Activated naive CD4-positive, alpha-beta T cell treated with anti-CD3 and anti-CD28 coated beads for 36 hours (primary cell): ENCODE data around the gene TMED5. TPM values are rescaled to one million over a fixed set of nuclear protein-coding genes. Genes with fewer than 3 reads are reported as not detected.
"Not testable (repeated sequence)": the region's sequence is repeated elsewhere in the genome, so short reads cannot be mapped to it uniquely, and the experiment has no call there.

Experiments
- CTCF ChIA-PET: fragments of 350-600 bp; sonication (Branson Sonifier 250); formaldehyde crosslinking; loops from one replicate; lab custom pipeline; 2021; ENCODE audit warnings: antibody characterized with exemption; lab: Charles Lee
- DNase-seq: peaks from one replicate; pipeline ENCODE4 v3.0.0-alpha.2; 2020
- H3K27ac Mint-ChIP-seq: one replicate; pipeline ENCODE4 v1.8.0; 2021; ENCODE audit warnings: mild to moderate bottlenecking, mixed read lengths
- H3K27me3 Mint-ChIP-seq: one replicate; pipeline ENCODE4 v1.8.0; 2021; ENCODE audit warnings: low read depth, mixed read lengths
- H3K36me3 Mint-ChIP-seq: one replicate; pipeline ENCODE4 v1.8.0; 2021; ENCODE audit warnings: low read depth, mixed read lengths
- H3K4me1 Mint-ChIP-seq: one replicate; pipeline ENCODE4 v1.8.0; 2021; ENCODE audit warnings: low read depth, mixed read lengths
- H3K4me3 Mint-ChIP-seq: one replicate; pipeline ENCODE4 v1.8.0; 2021; ENCODE audit warnings: mild to moderate bottlenecking, moderate library complexity, mixed read lengths
- H3K9me3 Mint-ChIP-seq: one replicate; pipeline ENCODE4 v1.8.0; 2021; ENCODE audit warnings: mixed read lengths
- intact Hi-C: fragments of 100-400 bp; cut with micrococcal nuclease; formaldehyde crosslinking; loops from one replicate; pipeline ENCODE4 v1.15.1; 2023
- total RNA-seq, 2 experiments: library from RNA; stranded (reverse); gene quantifications; one replicate each; pipeline ENCODE4 v1.2.3, GENCODE V29; 2021

The TMED5 gene
- total RNA-seq: 10 to 100 TPM; 27.8 to 28.2 TPM

DNA sequence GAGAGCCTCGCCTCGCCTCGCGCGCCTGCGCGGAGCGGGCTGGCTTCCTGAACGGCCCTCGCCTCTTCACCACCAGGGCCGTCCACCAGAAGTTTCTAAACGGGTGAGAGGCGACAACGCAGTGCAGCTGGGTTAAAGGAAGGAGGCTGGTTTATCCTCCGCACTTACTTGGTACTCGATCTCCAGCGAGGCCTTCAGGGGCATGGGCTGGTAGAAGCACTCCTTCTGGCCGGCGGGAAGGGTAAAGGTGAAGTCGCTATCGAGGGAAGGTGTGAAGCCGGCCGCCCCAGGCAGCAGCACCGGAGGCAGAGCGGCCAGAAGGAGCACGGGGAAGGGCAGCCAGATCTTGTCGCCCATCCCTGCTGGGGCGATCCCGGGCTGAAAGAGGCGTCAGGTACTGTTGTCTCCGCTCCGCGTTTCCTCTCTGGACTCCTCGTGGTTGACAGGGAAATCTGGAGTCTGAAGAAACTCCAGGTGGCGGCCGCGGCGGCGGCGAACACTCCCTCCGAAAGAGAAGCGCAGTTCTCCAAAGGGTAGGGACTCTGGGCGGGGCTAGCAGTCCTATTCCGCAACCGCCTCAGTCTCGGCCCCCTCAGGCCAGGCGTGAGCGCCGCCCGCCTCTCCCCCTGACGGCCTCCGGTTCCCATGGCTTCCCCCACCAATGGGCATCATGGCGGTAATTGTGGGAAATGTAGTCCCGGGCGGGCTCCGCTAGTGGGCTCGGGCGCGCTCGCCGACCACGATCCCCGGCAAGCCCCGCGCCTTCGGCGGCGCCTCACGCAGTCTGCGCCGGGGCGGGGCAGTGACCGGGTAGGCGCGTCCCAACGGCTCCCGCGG, at the start of gene TMED5:
Gene TMED5 (minus strand): TSS at position 528 of the 837 bp plus-strand sequence. CDS start 171 bp downstream, at position 357.
- CTCF ChIA-PET: no interaction called here
- Mint-ChIP-seq H3K9me3 (no peaks in the 10 kb centered on the region), H3K4me1 (peaks cover 49% of the 10 kb centered on the region), H3K27ac (peak within 1 kb of the TSS; percentile 99), H3K27me3 (no peaks in the 10 kb centered on the region), H3K36me3 (peaks cover 19% of the 10 kb centered on the region), H3K4me3 (peak within 1 kb of the TSS; percentile 88)
- intact Hi-C loops: loop anchor here (1.0 to 5.0 kb wide), 14 partner anchors 9 to 729 kb away; partner anchors contain the start of genes DNTTIP2 and GCLM
- peak; percentile 98 for DNase-seq

DNA sequence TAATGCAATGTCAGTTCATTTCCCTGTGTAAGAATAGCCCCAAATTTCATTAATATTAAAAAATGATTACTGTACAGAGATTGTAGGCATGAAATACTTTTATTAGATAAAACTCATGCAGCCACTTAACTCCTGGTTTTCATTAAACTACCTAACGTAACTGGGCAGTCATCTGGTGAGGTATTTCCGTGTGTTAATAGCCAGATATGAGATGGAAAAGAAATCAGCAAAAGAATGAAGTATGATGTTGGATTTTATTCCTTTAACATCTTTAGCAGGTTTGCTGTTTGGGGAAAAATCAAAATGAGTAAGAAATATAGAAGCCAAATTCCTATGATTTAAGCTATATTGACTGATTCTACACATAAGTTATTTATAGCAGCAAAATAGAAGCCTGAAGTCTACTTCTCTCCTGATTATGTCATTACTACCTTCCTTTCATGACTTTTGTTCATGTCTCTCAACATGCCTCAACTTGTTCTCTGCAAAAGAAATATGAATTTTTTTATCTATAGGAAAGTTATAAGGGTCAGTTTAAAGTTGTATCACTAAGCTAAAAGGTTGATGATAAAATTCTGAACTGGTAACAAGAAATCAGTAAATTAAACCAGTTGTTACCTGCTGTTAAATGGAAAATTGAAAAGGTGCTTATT, 42.9 kb upstream of the TMED5 start:
- intact Hi-C loops: no loop called here
- Mint-ChIP-seq H3K9me3 (peaks cover 6% of the 10 kb centered on the region), H3K4me3 (no peak overlapping the region), H3K4me1 (peaks cover 18% of the 10 kb centered on the region), H3K27me3 (no peaks in the 10 kb centered on the region), H3K27ac (peak overlapping the region; percentile 46), H3K36me3 (peaks cover 42% of the 10 kb centered on the region)
- DNase-seq: no peak
- CTCF ChIA-PET: no interaction called here

DNA sequence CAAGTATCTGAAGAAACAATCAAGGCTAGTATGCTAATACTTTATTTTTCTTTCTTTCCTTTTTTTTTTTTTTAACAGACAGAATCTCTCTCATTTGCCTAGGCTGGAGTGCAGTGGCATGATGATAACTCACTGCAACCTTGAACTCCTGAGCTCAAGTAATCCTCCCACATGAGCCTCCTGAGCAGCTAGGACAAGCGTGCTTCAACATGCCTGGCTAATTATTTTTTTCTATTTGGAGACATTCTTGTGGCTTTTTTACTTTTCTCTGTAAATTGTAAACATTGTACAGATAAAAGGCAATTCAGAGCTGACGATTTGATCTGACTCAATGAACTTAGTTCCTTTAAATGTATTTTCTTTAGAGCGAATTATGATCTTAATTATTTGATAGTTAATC, 41.7 kb upstream of the TMED5 start:
- no peaks in the 10 kb centered on the region for H3K27me3 Mint-ChIP-seq
- H3K4me1 Mint-ChIP-seq: peaks cover 21% of the 10 kb centered on the region
- H3K4me3 Mint-ChIP-seq: no peak overlapping the region
- H3K27ac Mint-ChIP-seq: no peak overlapping the region
- intact Hi-C loops: no loop called here
- H3K9me3 Mint-ChIP-seq: peaks cover 6% of the 10 kb centered on the region
- CTCF ChIA-PET: interaction anchor here (0.6 to 0.7 kb wide), 2 partner anchors 12 to 13 kb away, joined by 3 to 4 read pairs; no protein-coding TSS in a partner anchor
- H3K36me3 Mint-ChIP-seq: peaks cover 50% of the 10 kb centered on the region
- DNase-seq: no peak

DNA sequence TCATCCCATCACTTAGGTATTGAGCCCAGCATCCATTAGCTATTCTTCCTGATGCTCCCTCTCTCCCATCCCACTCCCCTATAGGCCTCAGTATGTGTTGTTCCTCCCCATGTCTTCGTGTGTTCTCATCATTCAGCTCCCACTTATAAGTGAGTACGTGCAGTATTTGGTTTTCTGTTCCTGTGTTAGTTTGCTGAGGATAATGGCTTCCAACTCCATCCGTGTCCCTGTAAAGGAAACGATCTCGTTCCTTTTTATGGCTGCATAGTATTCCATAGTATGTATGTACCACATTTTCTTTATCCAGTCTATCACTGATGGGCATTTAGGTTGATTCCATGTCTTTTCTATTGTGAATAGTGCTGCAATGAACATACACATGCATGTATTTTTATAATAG, 40.5 kb upstream of the TMED5 start:
- H3K4me1 Mint-ChIP-seq: peaks cover 21% of the 10 kb centered on the region
- intact Hi-C loops, H3K27ac Mint-ChIP-seq, H3K27me3 Mint-ChIP-seq, CTCF ChIA-PET, H3K9me3 Mint-ChIP-seq, H3K4me3 Mint-ChIP-seq, DNase-seq: not testable (repeated sequence)
- peaks cover 48% of the 10 kb centered on the region for H3K36me3 Mint-ChIP-seq

- peak; percentile 40 for DNase-seq
- Mint-ChIP-seq H3K27ac (peak overlapping the region; percentile 54), H3K36me3 (peaks cover 42% of the 10 kb centered on the region), H3K4me1 (peaks cover 21% of the 10 kb centered on the region), H3K4me3 (peak overlapping the region; percentile 51), H3K9me3 (peaks cover 6% of the 10 kb centered on the region), H3K27me3 (no peaks in the 10 kb centered on the region)
- intact Hi-C loops: loop anchor here (1.0 kb wide), 1 partner anchor 139 kb away; no protein-coding TSS in a partner anchor
- CTCF ChIA-PET: interaction anchor here (0.6 kb wide), 2 partner anchors 64 to 134 kb away, joined by 3 to 4 read pairs; no protein-coding TSS in a partner anchor
Observed at GRCh38 chr1:93219443-93219842, 39.2 kb upstream of the TMED5 start.

- no peak overlapping the region for H3K4me3 Mint-ChIP-seq
- no peak for DNase-seq
- CTCF ChIA-PET: no interaction called here
- H3K9me3 Mint-ChIP-seq: peaks cover 1% of the 10 kb centered on the region
- intact Hi-C loops: no loop called here
- peaks cover 38% of the 10 kb centered on the region for H3K36me3 Mint-ChIP-seq
- no peaks in the 10 kb centered on the region for H3K27me3 Mint-ChIP-seq
- H3K4me1 Mint-ChIP-seq: peaks cover 21% of the 10 kb centered on the region
- H3K27ac Mint-ChIP-seq: no peak overlapping the region
Observed at GRCh38 chr1:93215322-93215721, 35.1 kb upstream of the TMED5 start.

- Mint-ChIP-seq H3K27me3 (no peaks in the 10 kb centered on the region), H3K9me3 (no peaks in the 10 kb centered on the region), H3K27ac (no peak overlapping the region), H3K4me1 (no peaks in the 10 kb centered on the region), H3K4me3 (no peak overlapping the region), H3K36me3 (peaks cover 20% of the 10 kb centered on the region)
- intact Hi-C loops: no loop called here
- CTCF ChIA-PET: interaction anchor here (0.9 kb wide), 1 partner anchor 127 kb away, joined by 3 read pairs; no protein-coding TSS in a partner anchor
- no peak for DNase-seq
Observed at GRCh38 chr1:93207211-93207610, 27.0 kb upstream of the TMED5 start.

DNA sequence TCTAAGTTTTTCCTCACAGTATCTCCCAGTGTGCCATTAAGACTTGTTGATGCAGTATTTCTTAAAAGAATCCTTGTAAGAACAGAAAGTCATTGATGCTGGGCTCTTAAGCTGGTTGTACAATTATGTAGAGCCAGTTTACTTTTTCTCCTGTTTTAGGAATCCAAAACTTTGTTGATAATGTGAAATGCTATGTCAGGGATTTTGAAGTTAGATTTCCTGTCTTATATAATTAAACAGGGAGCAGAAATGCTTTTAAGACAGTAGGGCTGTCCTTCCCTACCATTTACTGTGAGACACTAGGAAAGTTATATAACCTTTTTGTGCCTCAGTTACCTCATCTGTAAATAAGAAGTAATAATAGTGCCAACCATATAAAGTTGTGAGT, 26.3 kb upstream of the TMED5 start:
- no peaks in the 10 kb centered on the region for H3K9me3 Mint-ChIP-seq
- intact Hi-C loops: no loop called here
- no peak overlapping the region for H3K4me3 Mint-ChIP-seq
- no peak overlapping the region for H3K27ac Mint-ChIP-seq
- no peaks in the 10 kb centered on the region for H3K27me3 Mint-ChIP-seq
- CTCF ChIA-PET: no interaction called here
- no peaks in the 10 kb centered on the region for H3K4me1 Mint-ChIP-seq
- H3K36me3 Mint-ChIP-seq: peaks cover 20% of the 10 kb centered on the region
- DNase-seq: no peak

- Mint-ChIP-seq H3K27ac (no peak overlapping the region), H3K36me3 (peaks cover 20% of the 10 kb centered on the region), H3K9me3 (no peaks in the 10 kb centered on the region), H3K4me1 (no peaks in the 10 kb centered on the region), H3K27me3 (no peaks in the 10 kb centered on the region), H3K4me3 (no peak overlapping the region)
- DNase-seq: no peak
- intact Hi-C loops: no loop called here
- CTCF ChIA-PET: no interaction called here
Observed at GRCh38 chr1:93205892-93206566, 25.8 kb upstream of the TMED5 start.

DNA sequence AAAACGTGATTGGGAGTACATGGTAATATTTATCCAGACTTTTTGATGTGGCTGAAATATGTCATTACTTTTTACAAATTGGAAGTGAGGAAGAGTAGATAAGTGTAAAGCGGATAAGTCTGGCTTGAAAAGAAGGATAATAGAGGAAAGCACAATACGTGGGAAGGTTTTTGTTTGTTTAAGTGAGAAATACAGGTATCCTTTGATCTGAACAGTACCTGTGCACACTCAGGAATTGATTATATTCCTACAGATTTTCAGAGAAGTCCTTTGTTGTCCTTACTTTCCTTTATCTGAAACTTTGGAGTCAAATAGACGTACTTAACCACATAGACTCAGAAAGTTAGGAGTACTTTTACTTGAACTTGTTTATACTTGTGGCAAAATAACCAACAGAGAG, 20.5 kb upstream of the TMED5 start:
- no peak overlapping the region for H3K27ac Mint-ChIP-seq
- H3K9me3 Mint-ChIP-seq: no peaks in the 10 kb centered on the region
- CTCF ChIA-PET: no interaction called here
- intact Hi-C loops: no loop called here
- peaks cover 18% of the 10 kb centered on the region for H3K36me3 Mint-ChIP-seq
- DNase-seq: no peak
- peaks cover 3% of the 10 kb centered on the region for H3K4me1 Mint-ChIP-seq
- no peaks in the 10 kb centered on the region for H3K27me3 Mint-ChIP-seq
- H3K4me3 Mint-ChIP-seq: no peak overlapping the region

DNA sequence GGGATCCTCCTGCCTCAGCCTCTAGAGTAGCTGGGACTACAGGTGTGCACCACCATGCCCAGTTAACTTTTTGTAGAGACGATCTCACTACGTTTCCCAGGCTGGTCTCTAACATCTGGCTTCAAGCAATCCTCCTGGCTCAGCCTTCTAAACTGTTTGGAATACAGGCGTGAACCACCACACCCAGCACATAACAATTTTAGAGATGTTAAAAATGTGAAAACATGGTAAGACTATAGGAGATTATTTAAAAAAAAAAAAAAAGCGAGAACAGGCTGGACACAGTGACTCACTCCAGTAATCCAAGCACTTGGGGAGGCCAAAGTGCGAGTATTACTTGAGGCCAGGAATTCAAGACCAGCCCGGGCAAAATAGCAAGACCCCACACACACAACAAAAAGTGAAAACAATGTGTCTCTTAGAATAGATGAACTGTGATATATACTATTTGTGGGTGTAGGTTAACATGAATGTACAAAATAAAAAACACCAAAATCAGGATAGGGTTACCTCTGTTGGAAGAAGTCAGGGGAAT, 19.9 kb upstream of the TMED5 start:
- intact Hi-C loops: no loop called here
- CTCF ChIA-PET: no interaction called here
- H3K9me3 Mint-ChIP-seq: no peaks in the 10 kb centered on the region
- peaks cover 23% of the 10 kb centered on the region for H3K36me3 Mint-ChIP-seq
- H3K27me3 Mint-ChIP-seq: no peaks in the 10 kb centered on the region
- DNase-seq: no peak
- H3K27ac Mint-ChIP-seq: no peak overlapping the region
- H3K4me1 Mint-ChIP-seq: peaks cover 3% of the 10 kb centered on the region
- no peak overlapping the region for H3K4me3 Mint-ChIP-seq

GRCh38 chr1:93199150-93199549, 18.9 kb upstream of the TMED5 start:
- Mint-ChIP-seq H3K27ac (no peak overlapping the region), H3K9me3 (no peaks in the 10 kb centered on the region), H3K4me1 (peaks cover 3% of the 10 kb centered on the region), H3K27me3 (no peaks in the 10 kb centered on the region), H3K36me3 (peaks cover 26% of the 10 kb centered on the region), H3K4me3 (no peak overlapping the region)
- intact Hi-C loops: no loop called here
- CTCF ChIA-PET: no interaction called here
- DNase-seq: no peak
